GM18519 (cell line): ENCODE data around the gene ARHGAP26.
"Not testable (repeated sequence)": the region's sequence is repeated elsewhere in the genome, so short reads cannot be mapped to it uniquely, and the experiment has no call there.

ENCODE experiments used
- ATAC-seq: cut with Tn5 transposase; IDR thresholded peaks from one replicate; pipeline ENCODE4 v1.9.1; 2021; ENCODE audit warnings: mild to moderate bottlenecking, moderate library complexity; ENCODE audit not compliant: unreplicated experiment, low FRiP score

Gene ARHGAP26

DNA sequence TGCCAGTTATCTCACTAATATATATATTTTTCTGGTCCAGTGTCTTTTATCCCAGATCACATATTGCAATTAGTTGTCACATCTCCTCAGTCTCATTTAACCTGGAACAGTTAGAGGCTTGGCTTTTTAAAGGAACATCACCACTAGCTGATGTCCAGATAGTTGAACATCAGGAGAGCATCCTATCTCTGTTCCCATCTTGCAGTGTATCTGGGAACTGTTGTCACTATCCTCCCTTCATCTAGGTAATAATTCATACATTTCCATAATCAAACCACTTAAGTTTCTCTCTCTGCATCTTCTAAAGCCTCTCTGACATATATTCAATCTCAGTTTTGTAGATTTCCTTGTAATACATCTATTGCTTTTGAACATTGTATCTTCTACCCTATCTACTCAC, 175.7 kb downstream of the ARHGAP26 start:
- no peak for ATAC-seq

DNA sequence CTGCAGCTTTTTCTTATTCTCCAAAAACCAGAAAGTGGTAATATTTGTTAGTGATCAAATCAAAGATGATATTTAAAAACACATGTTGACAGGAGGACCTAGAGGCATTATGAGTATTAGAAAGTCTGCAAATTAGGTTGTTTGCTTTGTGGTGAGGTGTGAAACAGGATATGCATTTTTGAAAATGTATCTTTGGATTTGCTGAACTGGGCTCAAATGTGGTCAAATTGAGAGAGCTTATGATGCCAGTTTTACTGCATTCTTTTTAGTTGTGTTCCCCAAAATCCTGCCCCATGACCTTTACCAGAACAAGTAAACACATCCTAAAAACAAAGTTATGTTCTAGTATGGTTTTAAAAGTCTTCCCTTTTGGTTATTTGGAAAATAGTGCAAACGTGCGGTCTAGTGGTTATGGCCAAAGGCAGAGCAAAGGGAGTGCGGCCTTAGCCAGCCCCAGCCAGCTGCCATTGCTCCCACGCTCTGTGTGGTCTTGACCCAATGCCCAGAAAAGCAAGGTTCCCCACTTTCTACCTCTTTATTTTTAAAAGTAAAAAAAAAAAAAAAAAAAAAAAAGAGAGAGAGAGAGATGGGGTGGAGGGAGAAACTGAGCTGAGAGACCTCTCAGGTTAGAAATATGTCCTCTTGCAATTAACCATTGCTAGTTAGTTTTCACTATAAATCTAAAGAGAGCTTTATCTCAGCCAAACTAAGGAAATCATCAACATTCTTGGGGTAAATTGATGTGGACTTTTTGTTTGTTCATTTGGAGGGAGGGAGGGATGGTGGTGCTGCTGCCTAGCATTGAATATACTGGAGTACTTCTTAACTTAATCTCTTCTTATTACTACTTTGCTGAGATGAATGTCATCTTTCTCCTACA, 176.6 kb downstream of the ARHGAP26 start:
- no peak for ATAC-seq

DNA sequence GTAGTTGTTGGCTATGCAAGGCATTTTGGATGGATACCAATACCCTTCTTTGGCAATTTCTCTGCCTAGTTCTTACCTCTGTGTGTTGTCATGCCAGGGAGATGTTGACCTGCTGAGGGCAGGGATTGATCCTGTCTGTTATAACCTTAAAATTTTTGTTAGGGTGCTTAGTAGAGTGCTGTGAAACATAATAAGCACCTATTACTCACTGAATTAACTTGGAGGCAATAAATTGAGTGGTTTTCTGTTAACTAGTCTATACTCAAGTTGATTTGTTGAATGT, 177.2 kb downstream of the ARHGAP26 start:
- ATAC-seq: no peak

DNA sequence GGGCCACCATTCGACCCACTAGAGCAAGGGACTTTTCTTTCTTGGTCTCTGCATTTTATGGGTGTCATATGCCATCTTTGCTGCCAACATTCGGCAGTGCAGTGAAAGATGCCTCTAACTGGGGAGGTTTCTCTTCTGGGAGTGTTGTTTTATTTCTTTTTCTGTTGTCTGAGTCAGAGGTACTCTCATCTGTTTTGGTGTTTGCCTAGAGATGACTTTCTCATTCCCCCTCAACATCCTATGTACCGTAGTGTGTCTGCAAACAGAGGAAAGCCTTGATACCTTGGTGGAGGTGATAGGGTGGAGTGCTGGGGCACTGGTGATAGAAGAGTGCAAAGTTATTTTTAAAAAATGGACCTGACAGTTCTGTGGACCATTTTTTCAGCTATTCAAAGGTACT, 182.1 kb downstream of the ARHGAP26 start:
- no peak for ATAC-seq

DNA sequence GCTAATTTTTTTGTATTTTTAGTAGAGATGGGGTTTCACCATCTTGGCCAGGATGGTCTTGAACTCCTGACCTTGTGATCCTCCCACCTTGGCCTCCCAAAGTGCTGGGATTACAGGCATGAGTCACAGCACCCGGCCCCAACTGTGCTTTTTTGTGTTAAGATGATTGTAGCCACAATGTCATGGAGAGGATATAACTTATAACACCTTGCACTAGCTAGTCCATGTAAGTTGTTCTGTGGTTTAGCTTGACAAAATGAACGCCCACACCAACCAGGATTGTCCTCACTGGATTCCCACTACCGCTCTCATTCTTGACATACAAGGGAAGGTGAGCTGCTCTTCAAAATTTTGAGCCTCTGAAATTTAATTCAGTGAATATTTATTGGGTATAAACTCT, 182.7 kb downstream of the ARHGAP26 start:
- ATAC-seq: not testable (repeated sequence)

DNA sequence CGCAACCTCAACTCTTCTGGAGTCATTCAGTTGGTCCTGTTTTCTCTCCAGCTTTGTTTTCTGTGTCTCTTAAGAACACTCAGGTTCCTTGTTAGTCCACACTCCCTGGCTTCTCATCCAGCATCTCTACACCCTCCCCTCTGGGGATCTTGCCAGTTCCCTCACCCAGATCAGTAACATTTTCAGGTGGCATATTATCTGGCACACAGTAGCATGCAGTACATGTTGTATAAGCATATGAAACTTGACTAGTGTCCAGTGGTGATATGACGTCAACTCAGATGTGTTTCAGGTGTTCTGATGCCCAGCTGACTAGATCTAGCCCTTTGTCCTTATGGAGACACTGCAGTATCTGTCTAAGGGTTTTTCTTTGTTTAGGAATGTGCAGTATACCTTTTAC, 184.3 kb downstream of the ARHGAP26 start:
- no peak for ATAC-seq

DNA sequence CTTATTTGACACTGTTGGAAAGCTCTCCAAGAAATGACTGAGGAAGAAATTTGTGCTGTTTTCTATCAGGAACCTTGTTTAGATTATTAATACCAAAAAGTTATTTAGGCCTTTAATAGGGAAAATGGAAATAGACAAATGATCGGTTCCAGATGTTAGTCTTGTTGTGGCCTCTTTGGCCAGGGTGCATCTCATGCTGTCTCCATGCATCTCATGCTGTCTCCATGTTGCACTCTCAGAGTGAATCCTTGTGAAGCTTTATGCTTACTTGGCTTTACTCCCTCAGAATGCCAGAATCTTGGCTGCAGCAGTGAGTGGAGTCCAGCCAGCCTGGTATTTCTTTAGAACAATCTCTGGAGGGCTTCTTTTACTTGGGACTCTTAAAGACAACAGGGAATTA, 185.5 kb downstream of the ARHGAP26 start:
- ATAC-seq: no peak

DNA sequence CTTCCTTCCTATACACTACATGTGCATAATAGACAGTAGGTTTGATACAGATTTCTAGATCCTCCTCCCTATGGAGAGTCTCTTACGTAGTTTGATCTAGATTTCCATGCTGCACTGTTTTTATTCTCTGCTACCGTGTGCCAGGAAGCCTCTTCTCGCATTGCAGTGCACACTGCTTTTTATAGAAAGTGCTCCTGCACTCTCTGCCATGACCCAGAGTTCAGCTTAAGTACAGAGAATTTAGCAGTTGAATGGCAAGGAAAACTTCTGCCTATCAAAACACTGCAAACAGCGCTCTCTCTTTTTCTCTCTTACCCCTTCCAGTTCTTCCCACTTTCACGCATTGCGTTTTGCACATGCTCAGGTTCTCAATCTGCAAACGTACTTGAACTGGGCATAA, 187.4 kb downstream of the ARHGAP26 start:
- ATAC-seq: no peak

DNA sequence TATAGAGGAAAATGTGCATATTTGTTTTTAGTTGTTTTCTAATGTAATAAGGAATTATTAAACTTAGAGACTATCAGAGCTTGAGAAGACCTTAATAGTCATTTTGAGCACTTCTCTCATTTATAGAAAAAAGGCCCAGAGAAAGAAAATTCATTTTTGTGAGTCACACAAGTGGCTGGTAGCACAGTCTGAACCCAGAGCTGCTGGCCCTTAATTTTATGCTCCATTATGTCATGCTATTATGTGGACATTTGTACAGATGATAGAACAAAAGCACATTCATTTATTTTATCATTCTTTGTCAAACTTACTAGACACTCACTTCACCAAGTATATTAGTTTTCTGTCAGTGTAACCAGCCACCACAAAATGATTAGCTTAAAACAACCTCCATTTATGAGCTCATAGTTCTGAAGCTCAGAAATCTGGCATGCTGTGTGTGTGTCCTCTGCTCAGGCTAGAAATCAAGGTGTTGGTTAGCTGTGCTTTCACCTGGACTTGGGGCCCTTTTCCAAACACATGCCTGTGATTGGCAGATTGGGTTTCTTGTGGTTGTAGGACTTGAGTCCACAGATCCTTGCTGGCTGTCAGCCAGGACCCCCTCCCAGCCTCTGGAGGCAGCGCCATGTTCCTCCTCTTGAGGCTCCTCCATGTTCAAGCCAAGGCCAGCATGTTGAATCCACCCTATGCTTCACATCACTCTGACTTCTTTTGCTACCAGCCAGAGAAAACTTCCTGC, 188.9 kb downstream of the ARHGAP26 start:
- ATAC-seq: no peak

DNA sequence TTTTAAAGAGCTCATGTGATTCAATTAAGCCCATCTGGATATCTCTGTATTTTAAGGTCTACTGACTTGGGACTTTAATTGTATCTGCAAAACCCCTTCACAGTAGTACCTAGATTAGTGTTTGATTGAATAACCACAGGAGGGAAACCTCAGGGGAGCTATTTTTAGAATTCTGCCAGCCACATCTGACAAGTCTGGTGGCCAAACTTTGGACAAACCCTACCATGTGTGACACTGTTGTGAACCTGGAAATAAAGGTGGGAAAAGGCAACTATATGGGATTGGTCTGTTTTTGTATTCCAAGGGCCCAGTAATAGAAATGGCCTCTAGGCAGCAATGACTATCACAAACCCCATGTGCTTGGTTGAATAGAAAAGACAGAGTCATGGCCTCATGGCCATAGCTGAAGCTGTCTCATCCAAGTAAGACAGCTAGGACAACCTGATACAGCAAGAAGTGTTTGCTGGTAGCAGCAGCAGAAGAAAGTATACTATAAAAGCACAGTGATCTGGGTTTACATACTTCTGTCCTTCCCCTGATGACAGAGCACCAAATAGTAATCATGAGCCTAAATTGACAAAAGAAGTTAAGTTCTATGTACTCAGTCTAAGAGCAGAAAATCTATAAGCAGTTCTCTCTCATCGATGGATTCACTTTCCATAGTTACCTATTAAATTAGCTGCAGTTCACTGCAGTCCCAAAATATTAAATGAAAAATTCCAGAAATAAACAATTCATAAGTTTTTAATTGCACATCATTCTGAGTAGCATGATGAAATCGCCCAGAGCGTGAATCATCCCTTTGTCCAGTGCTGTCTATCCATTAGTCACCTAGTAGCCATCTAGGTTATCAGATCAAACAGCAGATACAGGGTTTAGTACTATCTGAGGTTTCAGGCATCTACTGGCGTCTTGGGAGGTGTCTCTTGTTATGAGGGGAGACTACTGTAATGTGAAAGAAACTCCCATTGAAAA, 189.8 kb downstream of the ARHGAP26 start:
- ATAC-seq: no peak

DNA sequence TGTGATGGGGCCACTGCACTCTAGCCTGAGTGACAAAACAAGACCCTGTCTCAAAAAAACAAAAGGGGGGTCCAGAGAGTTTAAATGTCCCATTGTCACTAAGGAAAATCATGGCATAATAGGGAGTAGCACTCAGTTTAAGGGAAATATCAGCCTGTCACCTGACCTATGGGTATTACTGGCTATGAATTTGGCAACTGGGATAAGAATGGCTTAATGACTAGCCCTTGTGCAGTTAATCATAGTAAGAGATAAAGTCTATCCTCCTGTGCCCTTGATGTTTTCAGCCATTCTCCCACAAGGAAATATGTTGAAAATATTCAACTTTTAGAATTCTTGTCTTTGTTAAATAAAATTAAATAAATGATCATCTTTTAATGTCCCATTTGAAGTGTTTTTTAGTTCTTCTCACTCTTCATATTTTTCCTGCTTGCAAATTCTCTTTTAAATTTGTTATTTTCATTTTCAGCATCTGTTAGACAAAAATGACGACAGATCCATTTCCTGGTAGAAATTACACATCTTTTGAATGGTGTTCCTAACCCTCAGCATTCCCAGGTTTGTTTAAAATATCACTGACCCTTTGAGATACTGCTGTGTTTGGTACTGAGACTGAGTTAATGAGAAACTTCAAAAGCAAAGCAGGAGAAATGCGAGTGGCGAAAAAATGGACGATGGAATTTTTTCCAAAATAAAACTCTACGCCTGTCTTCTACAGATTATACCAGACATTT, 191.4 kb downstream of the ARHGAP26 start:
- no peak for ATAC-seq

DNA sequence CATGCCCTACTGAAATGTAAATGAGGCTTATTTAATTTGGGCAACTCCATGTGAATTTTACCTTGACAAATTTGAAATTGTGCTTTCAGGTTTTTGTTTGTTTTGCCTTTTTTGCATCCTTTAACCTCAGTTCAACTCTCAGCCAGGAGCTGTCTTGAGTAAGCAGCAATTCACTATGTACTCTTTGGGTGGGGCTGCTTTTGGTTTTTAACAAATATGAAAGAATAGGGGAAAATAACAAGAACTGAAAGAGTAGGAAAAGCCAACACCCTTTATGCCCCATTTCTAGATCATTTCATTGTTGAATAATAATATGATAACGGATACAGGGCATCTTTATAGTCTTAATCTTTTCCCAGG, 192.0 kb downstream of the ARHGAP26 start:
- no peak for ATAC-seq

DNA sequence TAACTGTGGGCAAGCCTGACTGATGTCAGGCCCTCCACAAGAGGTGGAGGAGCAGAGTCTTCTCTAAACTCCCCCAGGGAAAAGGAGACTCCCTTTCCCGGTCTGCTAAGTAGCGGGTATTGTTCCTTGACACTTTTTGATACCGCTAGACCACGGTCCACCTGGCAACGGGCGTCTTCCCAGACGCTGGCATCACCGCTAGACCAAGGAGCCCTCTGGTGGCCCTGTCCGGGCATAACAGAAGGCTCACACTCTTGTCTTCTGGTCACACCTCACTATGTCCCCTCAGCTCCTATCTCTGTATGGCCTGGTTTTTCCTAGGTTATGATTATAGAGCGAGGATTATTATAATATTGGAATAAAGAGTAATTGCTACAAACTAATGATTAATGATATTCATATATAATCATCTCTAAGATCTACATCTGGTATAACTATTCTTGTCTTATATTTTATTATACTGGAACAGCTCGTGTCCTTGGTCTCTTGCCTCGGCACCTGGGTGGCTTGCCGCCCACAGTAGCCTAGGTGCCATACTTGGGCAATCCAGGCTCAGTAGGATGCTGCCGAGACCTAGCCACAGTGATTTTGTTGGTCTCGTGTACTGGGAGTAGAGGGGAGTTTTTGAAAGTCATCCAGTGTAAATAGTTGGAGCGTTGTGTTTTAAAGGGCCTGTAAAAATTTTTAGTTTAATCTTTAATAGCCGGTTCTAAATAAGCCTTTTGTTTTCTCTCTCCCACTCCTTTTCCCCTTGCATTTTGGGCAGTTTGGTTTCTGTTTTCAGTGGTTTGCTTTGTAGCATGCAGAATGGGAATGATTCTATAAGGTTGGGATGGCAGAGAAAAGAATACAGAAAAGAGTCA, 195.3 kb downstream of the ARHGAP26 start:
- ATAC-seq: not testable (repeated sequence)

DNA sequence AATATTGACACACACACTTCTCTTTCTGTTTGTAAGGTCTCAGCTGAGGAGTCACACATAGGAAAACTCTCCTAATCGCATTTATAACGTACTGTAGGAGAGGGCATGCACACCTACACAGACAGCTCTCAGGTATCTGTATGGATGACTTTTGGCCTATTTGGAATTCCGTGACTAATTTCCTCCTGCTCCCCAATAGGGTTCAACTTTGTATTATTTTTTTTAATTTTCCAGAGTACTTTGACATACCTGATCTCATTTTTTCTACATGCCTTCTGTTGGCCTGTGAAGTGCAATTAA, 195.9 kb downstream of the ARHGAP26 start:
- ATAC-seq: no peak

DNA sequence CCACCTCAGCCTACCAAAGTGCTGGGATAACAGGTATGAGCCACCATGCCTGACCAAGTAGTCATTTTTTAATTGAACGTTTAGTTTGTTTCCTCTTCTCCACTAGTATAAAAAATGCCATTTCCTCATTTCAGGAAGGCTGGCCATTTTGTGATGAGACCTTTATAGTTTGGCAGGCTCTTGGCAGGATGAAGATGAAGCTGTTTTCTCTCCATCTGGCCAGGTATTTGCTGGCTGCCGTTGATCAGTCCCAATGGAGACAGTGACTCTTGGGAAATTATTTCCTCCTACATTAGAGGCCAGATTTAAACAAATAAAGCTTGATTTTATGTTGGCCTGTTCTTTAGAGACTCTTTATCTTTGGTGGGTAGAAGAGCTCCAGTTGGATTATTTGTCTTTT, 199.0 kb downstream of the ARHGAP26 start:
- no peak for ATAC-seq

DNA sequence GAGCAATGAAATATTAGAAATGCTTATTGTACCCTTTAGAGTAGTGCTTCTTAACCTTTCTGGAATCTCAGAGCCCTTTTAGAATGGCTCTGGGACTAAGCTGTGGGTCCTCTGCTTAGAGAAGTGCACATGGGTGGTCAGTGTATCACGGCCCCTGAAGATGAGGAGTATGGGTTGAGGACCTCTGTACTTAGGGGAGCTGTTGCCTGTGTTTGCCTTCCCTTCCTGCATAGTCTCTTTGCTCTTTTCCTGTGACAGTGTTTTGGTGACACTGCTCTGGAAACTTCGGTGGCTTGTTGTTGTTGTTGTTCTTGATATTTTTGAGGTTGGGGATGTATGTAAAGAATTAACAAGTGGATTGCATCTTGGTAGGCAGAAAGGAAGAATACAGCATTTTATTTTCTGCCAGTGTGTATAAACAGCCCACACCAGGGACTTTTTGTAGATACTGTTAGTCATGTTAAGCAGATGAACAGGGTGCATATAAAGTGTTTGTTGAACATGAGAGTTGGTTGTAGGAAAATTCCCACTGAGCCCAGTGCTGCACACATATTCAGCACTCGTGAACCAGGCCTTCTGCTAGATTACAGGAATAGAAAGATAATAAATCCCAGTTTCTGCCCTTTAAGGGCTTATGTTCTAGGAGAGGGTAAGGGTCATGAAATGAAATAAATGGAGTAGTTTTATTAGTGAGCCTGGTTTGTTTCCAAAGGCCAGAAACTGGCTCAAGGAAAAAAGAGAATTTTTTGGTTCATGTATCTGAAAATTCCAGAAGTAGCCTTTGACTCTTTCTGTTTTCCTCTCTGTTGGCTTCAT, 199.7 kb downstream of the ARHGAP26 start:
- no peak for ATAC-seq

DNA sequence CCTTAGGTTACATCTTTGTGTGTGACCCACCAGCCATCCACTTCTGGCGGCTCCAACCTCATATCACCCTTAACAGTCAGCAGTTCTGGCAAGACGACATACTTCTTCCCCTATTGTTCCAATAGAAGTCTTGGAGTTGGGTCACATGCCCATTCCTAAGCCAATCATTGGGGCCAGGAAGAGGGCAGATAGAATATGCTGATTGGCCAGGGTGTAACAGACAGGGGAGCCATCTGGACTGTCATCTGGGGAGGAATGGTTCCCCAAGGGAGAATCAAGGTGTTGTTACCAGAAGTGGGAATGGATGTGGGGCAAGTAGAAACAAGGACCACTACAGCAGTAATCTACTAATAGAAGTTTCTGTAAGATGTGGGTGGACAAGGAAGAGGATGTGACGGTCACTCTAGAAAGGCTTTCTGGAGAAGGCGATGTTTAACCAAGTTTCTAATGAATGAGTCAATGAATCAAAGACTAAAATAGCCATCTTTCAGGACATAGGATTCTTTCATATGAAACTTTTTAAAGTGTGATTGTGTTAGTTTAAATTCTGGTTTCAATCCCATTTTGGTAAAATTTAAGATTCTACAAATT, 200.4 kb downstream of the ARHGAP26 start:
- no peak for ATAC-seq

DNA sequence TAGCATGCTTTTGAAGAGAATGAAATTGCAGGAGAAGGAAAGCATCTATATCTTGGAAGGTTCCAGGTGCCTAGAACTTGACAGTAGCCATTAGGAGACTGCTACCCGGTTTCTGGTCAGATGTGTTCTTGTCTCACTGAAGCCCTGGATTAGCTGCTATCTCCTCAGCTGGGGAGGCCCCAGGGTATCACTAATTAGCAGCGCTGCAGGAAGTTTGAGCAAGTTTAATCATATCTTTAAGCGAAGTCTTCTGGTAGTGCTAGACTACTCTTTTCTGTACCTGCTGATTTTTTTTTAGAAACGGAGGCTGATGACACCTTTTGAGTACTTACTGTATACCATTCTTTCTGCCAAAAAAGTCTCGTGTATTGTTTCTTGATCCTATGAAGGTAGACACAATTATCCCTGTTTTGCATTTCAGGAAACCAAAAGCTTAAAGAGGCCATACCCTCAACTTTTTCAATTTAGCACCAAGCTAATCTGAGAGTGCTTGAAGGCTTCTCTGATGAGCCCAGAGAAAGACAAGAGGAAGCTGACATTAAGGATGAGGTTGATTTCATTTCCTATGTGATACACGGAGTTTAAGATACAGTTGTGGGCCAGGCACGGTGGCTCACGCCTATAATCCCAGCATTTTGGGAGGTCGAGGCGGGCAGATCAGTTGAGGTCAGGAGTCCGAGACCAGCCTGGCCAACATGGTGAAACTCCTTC, 201.3 kb downstream of the ARHGAP26 start:
- no peak for ATAC-seq
